H1 (cell line): Measurements from ENCODE around the gene SSBP3. TPM values are rescaled to one million over a fixed set of nuclear protein-coding genes. Genes with fewer than 3 reads are reported as not detected.

ENCODE experiments used
- BACH1 ChIP-seq: IDR thresholded peaks from 2 replicates; pipeline ENCODE4 v1.6.1; 2012; ENCODE audit warnings: low read length, improper control_type of control experiment
- NANOG ChIP-seq: IDR thresholded peaks from 2 replicates; pipeline ENCODE4 v1.6.1; 2011; ENCODE audit warnings: low read length, low read depth, mild to moderate bottlenecking, inconsistent platforms; ENCODE audit not compliant: insufficient read depth, poor library complexity, severe bottlenecking
- polyA plus RNA-seq, 7 experiments: library from polyadenylated mRNA; depleted of rRNA in 3 of 7; stranded (reverse) in 5 of 7; unstranded in 2 of 7; fragments of >200 nt in 5 of 7; fragments of 200-250 nt in 2 of 7; gene quantifications; 1 replicate in 5 of 7; 2 replicates in 1 of 7; 4 replicates in 1 of 7; pipeline versions ENCODE4 v1.2.1 to v1.2.3, GENCODE V29; 2011 to 2013; ENCODE audit warnings: missing spikeins in 2 of 7, mixed read lengths in 2 of 7
- total RNA-seq: library from RNA; stranded (reverse); fragmentation: NEBNext Ultra II Directional; extraction: Animal tissue kit (Norgen Biotek cat#: 25700); gene quantifications from 2 replicates; pipeline ENCODE4 v1.2.1, GENCODE V29; 2021
- TF ChIP-seq, protein P1 (sequence below), 3 experiments: IDR thresholded peaks; 1 replicate in 2 of 3; 2 replicates in 1 of 3; pipeline versions ENCODE4 v1.5.1 to v1.6.1; 2011; ENCODE audit warnings: low read length in 3 of 3, mild to moderate bottlenecking in 3 of 3, inconsistent platforms in 2 of 3, low read depth in 1 of 3, moderate library complexity in 1 of 3; ENCODE audit not compliant: insufficient read depth in 1 of 3; ENCODE audit errors: control extremely low read depth in 1 of 3
- TF ChIP-seq, protein P2 (sequence below): IDR thresholded peaks from 2 replicates; pipeline ENCODE4 v1.6.1; 2012; ENCODE audit warnings: low read length, inconsistent platforms

SSBP3 gene
- total and polyA plus RNA-seq, 2 of the 8 experiments (the other 6 are each of a cell fraction or from before 2014, with no cell fraction given) = 99.7 to 133 TPM

DNA sequence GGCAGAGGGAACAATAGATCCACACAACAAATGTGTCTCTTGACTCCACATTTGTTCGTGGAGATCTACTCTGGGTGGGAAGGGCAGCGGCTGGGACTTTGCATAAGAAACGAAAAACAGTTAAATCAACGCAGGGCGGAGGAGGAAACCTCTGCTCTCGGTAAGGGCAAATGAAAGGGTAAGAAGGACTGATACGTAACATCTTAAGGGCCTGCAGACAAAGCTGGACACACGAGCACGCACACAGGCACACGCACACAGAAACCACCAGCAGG, 148.9 kb downstream of the SSBP3 start (continued):
- TF ChIP-seq, protein P1, sequence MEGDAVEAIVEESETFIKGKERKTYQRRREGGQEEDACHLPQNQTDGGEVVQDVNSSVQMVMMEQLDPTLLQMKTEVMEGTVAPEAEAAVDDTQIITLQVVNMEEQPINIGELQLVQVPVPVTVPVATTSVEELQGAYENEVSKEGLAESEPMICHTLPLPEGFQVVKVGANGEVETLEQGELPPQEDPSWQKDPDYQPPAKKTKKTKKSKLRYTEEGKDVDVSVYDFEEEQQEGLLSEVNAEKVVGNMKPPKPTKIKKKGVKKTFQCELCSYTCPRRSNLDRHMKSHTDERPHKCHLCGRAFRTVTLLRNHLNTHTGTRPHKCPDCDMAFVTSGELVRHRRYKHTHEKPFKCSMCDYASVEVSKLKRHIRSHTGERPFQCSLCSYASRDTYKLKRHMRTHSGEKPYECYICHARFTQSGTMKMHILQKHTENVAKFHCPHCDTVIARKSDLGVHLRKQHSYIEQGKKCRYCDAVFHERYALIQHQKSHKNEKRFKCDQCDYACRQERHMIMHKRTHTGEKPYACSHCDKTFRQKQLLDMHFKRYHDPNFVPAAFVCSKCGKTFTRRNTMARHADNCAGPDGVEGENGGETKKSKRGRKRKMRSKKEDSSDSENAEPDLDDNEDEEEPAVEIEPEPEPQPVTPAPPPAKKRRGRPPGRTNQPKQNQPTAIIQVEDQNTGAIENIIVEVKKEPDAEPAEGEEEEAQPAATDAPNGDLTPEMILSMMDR (IDR thresholded peaks at IDR 0.05; ENCODE audit: control extremely low read depth in 1 of 3, insufficient read depth in 1 of 3, low read depth in 1 of 3, low read length in 3 of 3) = no peak
- TF ChIP-seq BACH1 (no peak), NANOG (no peak)
- TF ChIP-seq, protein P2, sequence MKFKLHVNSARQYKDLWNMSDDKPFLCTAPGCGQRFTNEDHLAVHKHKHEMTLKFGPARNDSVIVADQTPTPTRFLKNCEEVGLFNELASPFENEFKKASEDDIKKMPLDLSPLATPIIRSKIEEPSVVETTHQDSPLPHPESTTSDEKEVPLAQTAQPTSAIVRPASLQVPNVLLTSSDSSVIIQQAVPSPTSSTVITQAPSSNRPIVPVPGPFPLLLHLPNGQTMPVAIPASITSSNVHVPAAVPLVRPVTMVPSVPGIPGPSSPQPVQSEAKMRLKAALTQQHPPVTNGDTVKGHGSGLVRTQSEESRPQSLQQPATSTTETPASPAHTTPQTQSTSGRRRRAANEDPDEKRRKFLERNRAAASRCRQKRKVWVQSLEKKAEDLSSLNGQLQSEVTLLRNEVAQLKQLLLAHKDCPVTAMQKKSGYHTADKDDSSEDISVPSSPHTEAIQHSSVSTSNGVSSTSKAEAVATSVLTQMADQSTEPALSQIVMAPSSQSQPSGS = no peak
